ENCODE data around the gene CCL14. TPM values are rescaled to one million over a fixed set of nuclear protein-coding genes. Genes with fewer than 3 reads are reported as not detected.
"Not testable (repeated sequence)": the region's sequence is repeated elsewhere in the genome, so short reads cannot be mapped to it uniquely, and the experiment has no call there.

Gene CCL14
- total RNA-seq, 1 donor from 2014 or later = not detected

GRCh38 chr17:35938492-35938891 is 48.0 kb downstream of the CCL14 start:
- DNase-seq = not testable (repeated sequence)

GRCh38 chr17:35936063-35936462 is 50.5 kb downstream of the CCL14 start:
- DNase-seq = no peak

- no peak for DNase-seq
Measured at GRCh38 chr17:35934760-35935159, 51.8 kb downstream of the CCL14 start.

Other genes with a start within 250 kb of the CCL14 start
- 0.16 TPM for gene GAS2L2, start 233.5 kb downstream of the CCL14 start, total RNA-seq
- gene C17orf50, start 225.8 kb downstream of the CCL14 start, total RNA-seq = not detected
- 8.9 TPM for gene MMP28, start 191.1 kb downstream of the CCL14 start, total RNA-seq
- gene TAF15, start 177.2 kb downstream of the CCL14 start, total RNA-seq = 72.8 TPM
- gene HEATR9, start 117.8 kb downstream of the CCL14 start, total RNA-seq = not detected
- 0.47 TPM for gene CCL5, start 106.4 kb downstream of the CCL14 start, total RNA-seq
- 0.62 TPM for gene RDM1, start 56.0 kb downstream of the CCL14 start, total RNA-seq
- not detected for gene LYZL6, start 43.0 kb downstream of the CCL14 start, total RNA-seq
- not detected for gene CCL16, start 5.2 kb downstream of the CCL14 start, total RNA-seq
- not detected for gene CCL15, start 14.8 kb upstream of the CCL14 start, total RNA-seq
- not detected for gene CCL23, start 31.2 kb upstream of the CCL14 start, total RNA-seq
- not detected for gene CCL18, start 77.5 kb upstream of the CCL14 start, total RNA-seq
- gene CCL3, start 103.4 kb upstream of the CCL14 start, total RNA-seq = 7.2 TPM
- gene CCL4, start 117.1 kb upstream of the CCL14 start, total RNA-seq = 4.1 TPM
- gene TBC1D3B, start 189.9 kb upstream of the CCL14 start, total RNA-seq = 1.9 TPM
- gene CCL3L1, start 210.0 kb upstream of the CCL14 start, total RNA-seq = 4.8 TPM
- 17.3 TPM for gene CCL4L2, start 224.3 kb upstream of the CCL14 start, total RNA-seq